GM23338 (cell line): ENCODE data around the gene CLNK. TPM values are rescaled to one million over a fixed set of nuclear protein-coding genes. Genes with fewer than 3 reads are reported as not detected.

Experiments used
- ATAC-seq: fragments of 200-7000 bp; cut with Tn5 transposase; 3 replicates; pipeline ENCODE4 v1.9.1; 2020
- DNase-seq: peaks from one replicate; pipeline ENCODE4 v3.0.0-alpha.2; 2015; ENCODE audit warnings: low spot score
- H2AFZ ChIP-seq: fragments of 200-600 bp; sonication (generic); 2 replicates; pipeline ENCODE4 v1.8.0; 2016; ENCODE audit warnings: antibody characterized with exemption, mild to moderate bottlenecking, moderate library complexity
- H3F3A ChIP-seq: fragments of 200-600 bp; sonication (generic); replicated peaks from 2 replicates; pipeline ENCODE4 v1.8.0; 2017; ENCODE audit warnings: antibody characterized with exemption, mixed run types, low read depth
- H3K27ac ChIP-seq: fragments of 200-600 bp; sonication (generic); 2 replicates; pipeline ENCODE4 v1.6.1; 2016; ENCODE audit warnings: low read depth
- H3K27me3 ChIP-seq: fragments of 200-600 bp; sonication (generic); 2 replicates; pipeline ENCODE4 v1.8.0; 2016; ENCODE audit warnings: mild to moderate bottlenecking, mixed run types, moderate library complexity; ENCODE audit not compliant: insufficient read depth
- H3K36me3 ChIP-seq: fragments of 200-600 bp; sonication (generic); 2 replicates; pipeline ENCODE4 v1.8.0; 2016; ENCODE audit warnings: mild to moderate bottlenecking; ENCODE audit not compliant: insufficient read depth
- H3K4me1 ChIP-seq: fragments of 200-600 bp; sonication (generic); 2 replicates; pipeline ENCODE4 v1.8.0; 2016; ENCODE audit warnings: mild to moderate bottlenecking, moderate library complexity; ENCODE audit not compliant: insufficient read depth
- H3K4me2 ChIP-seq: fragments of 200-600 bp; sonication (generic); 2 replicates; pipeline ENCODE4 v1.7.1; 2017; ENCODE audit warnings: mixed run types
- H3K4me3 ChIP-seq: fragments of 200-600 bp; sonication (generic); 2 replicates; pipeline ENCODE4 v1.6.1; 2016; ENCODE audit warnings: mixed run types
- H3K79me2 ChIP-seq: fragments of 200-600 bp; sonication (generic); replicated peaks from 2 replicates; pipeline ENCODE4 v1.8.0; 2017; ENCODE audit warnings: mild to moderate bottlenecking; ENCODE audit not compliant: insufficient read depth
- H3K9me2 ChIP-seq: fragments of 200-600 bp; sonication (generic); 2 replicates; pipeline ENCODE4 v1.8.0; 2017; ENCODE audit not compliant: insufficient read depth
- H4K20me1 ChIP-seq: fragments of 200-600 bp; sonication (generic); replicated peaks from 2 replicates; pipeline ENCODE4 v1.8.0; 2017; ENCODE audit warnings: mild to moderate bottlenecking; ENCODE audit not compliant: insufficient read depth
- H3K27ac Mint-ChIP-seq: 2 replicates; pipeline ENCODE4 v1.8.0; 2020; ENCODE audit warnings: inconsistent platforms, mild to moderate bottlenecking, moderate library complexity, mixed read lengths
- H3K27me3 Mint-ChIP-seq: 3 replicates; pipeline ENCODE4 v1.8.0; 2022; ENCODE audit warnings: low read depth, mild to moderate bottlenecking, moderate library complexity, mixed read lengths, inconsistent platforms; ENCODE audit not compliant: insufficient read depth, poor library complexity
- H3K36me3 Mint-ChIP-seq: 3 replicates; pipeline ENCODE4 v1.8.0; 2021; ENCODE audit warnings: low read depth, mild to moderate bottlenecking, inconsistent platforms, moderate library complexity, mixed read lengths
- H3K4me1 Mint-ChIP-seq: 3 replicates; pipeline ENCODE4 v1.8.0; 2020; ENCODE audit warnings: mild to moderate bottlenecking, inconsistent platforms, mixed read lengths
- H3K4me3 Mint-ChIP-seq: 3 replicates; pipeline ENCODE4 v1.8.0; 2021; ENCODE audit warnings: moderate library complexity, mild to moderate bottlenecking, inconsistent platforms, mixed read lengths
- H3K9me3 Mint-ChIP-seq: 3 replicates; pipeline ENCODE4 v1.8.0; 2020; ENCODE audit warnings: moderate library complexity, mild to moderate bottlenecking, inconsistent platforms, mixed read lengths
- CTCF ChIP-seq, 2 experiments: fragments of 200-600 bp in 1 of 2; sonication (generic) in 1 of 2; conservative IDR thresholded peaks; 2 replicates each; pipeline versions ENCODE4 v1.5.1 to v1.6.1; 2016 to 2017; ENCODE audit warnings: antibody characterized with exemption in 2 of 2, low read depth in 2 of 2, mild to moderate bottlenecking in 2 of 2, moderate library complexity in 1 of 2
- JUNB ChIP-seq: IDR thresholded peaks from one replicate; pipeline ENCODE4 v1.6.1; 2016; ENCODE audit warnings: antibody characterized with exemption; ENCODE audit not compliant: unreplicated experiment
- NANOG ChIP-seq: IDR thresholded peaks from 2 replicates; pipeline ENCODE4 v1.6.1; 2016; ENCODE audit warnings: antibody characterized with exemption, borderline replicate concordance
- REST ChIP-seq: IDR thresholded peaks from one replicate; pipeline ENCODE4 v1.6.1; 2018; ENCODE audit warnings: antibody characterized with exemption; ENCODE audit not compliant: unreplicated experiment
- STAT1 ChIP-seq: IDR thresholded peaks from one replicate; pipeline ENCODE4 v1.6.1; 2016; ENCODE audit warnings: antibody characterized with exemption; ENCODE audit not compliant: unreplicated experiment
- ZNF331 ChIP-seq: fragments of 250-450 bp; sonication (Bioruptor Pico); IDR thresholded peaks from 2 replicates; pipeline ENCODE4 v1.5.0; 2020; ENCODE audit warnings: low read depth, mild to moderate bottlenecking, moderate library complexity
- polyA plus RNA-seq: library from polyadenylated mRNA; unstranded; fragments of >200 nt; fragmentation: Nextera tagmentation; extraction: Ambion mirVana; gene quantifications from 2 replicates; pipeline ENCODE4 v1.2.1, GENCODE V29; 2016
- total RNA-seq: library from RNA; depleted of rRNA; stranded (reverse); fragments of >200 nt; shearing (Covaris generic); gene quantifications from 2 replicates; pipeline ENCODE4 v1.2.3, GENCODE V29; 2014

Gene CLNK
- total and polyA plus RNA-seq, 2 experiments from 2014 or later: not detected

GRCh38 chr4:10647846-10648245 is 36.7 kb downstream of the CLNK start:
- H3K27ac ChIP-seq: no peak overlapping the region
- no peaks in the 10 kb centered on the region for H3K36me3 Mint-ChIP-seq
- no peak overlapping the region for H3K4me3 ChIP-seq
- H3F3A ChIP-seq: no peaks in the 10 kb centered on the region
- no peaks in the 10 kb centered on the region for H3K79me2 ChIP-seq
- no peaks in the 10 kb centered on the region for H3K36me3 ChIP-seq
- H3K9me3 Mint-ChIP-seq: no peaks in the 10 kb centered on the region
- no peak overlapping the region for H2AFZ ChIP-seq
- H3K27me3 Mint-ChIP-seq: peaks cover 5% of the 10 kb centered on the region
- H3K27ac Mint-ChIP-seq: no peak overlapping the region
- no peak for DNase-seq
- no peak overlapping the region for H3K4me3 Mint-ChIP-seq
- 0 out of 3 replicates have a peak, but pooled peaks cover 2% of the 10 kb centered on the region for H3K4me1 Mint-ChIP-seq
- no peak overlapping the region for H3K4me2 ChIP-seq
- H4K20me1 ChIP-seq: no peaks in the 10 kb centered on the region
- no peaks in the 10 kb centered on the region for H3K4me1 ChIP-seq
- TF ChIP-seq STAT1 (no peak), NANOG (no peak), JUNB (no peak), CTCF (conservative IDR thresholded peaks at IDR 0.05; ENCODE audit: low read depth in 2 of 2) (no peak), REST (no peak), ZNF331 (no peak)
- no peaks in the 10 kb centered on the region for H3K27me3 ChIP-seq
- no peak for ATAC-seq
- H3K9me2 ChIP-seq: no peaks in the 10 kb centered on the region

- Histone ChIP-seq H3F3A (no peaks in the 10 kb centered on the region), H2AFZ (no peak overlapping the region)
- no peaks in the 10 kb centered on the region for H3K36me3 Mint-ChIP-seq
These were observed 40.8 kb downstream of the CLNK start for GRCh38 chr4:10643600-10644425.

More at GRCh38 chr4:10643600-10644425, 40.8 kb downstream of the CLNK start:
- H3K9me2 ChIP-seq: peaks cover 5% of the 10 kb centered on the region; the same call in 1 of the 2 replicates
- ATAC-seq: no peak
- H3K27ac Mint-ChIP-seq: no peak overlapping the region
- DNase-seq: peak; percentile 3
- TF ChIP-seq ZNF331: no peak
- H3K9me3 Mint-ChIP-seq: no peaks in the 10 kb centered on the region; the same call in 2 of the 3 replicates
- no peaks in the 10 kb centered on the region for H3K79me2 ChIP-seq
- H3K4me2 ChIP-seq: no peak overlapping the region
- no peaks in the 10 kb centered on the region for H4K20me1 ChIP-seq
- H3K4me1 ChIP-seq: no peaks in the 10 kb centered on the region
- no peaks in the 10 kb centered on the region for H3K27me3 ChIP-seq
- H3K27me3 Mint-ChIP-seq: no peaks in the 10 kb centered on the region
- no peaks in the 10 kb centered on the region for H3K36me3 ChIP-seq
- no peak overlapping the region for H3K4me3 ChIP-seq
- H3K4me3 Mint-ChIP-seq: no peak overlapping the region
- 0 out of 3 replicates have a peak, but pooled peaks cover 2% of the 10 kb centered on the region for H3K4me1 Mint-ChIP-seq
- H3K27ac ChIP-seq: no peak overlapping the region
